ENCODE data around the gene PARD3.

Gene PARD3

DNA sequence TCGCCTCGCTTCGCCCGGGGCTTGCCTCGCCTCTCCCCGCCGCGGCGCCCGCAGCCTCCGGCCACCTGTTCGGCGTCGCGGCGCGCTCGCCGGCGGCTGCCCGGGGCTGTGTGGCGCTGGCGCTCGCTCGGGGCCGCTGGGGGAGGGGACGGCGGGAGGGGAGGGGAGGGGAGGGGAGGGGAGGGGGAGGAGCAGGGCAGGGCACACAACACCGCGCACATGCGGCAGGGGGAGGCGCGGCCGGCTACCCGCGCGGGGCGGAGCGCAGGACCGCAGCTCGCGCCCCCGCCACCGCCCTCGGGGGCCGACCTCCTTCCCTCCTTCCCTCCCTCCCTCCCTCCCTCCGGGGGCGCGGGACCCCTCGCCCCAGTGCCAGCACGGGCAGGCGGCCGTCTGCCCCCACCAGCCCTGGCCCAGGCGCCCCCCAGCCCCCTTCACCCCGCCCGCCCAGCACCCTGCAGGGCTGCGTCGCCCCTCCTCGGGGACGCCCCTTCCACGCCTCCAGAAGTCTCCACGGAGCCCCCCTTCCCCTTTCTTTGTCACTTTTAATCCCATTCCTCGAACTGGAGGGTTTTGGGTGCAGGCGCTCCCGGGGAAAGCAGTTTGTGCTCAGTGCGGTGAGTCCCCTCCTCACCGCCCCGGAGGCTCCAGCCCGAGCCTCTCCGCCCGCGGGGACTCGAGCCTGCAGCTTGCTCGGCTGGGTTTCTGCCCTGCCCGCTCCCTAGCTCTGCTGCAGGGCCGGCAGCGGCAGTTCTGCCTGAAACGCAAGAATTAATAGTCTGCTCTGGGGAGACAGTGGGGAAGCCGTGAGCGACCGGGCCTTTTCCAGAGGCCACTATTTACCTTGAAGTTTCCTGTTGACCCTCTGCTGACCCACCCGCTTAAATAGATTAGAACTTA is at the start of gene PARD3:
Gene PARD3 (minus strand): TSS at position 112 of the 900 bp plus-strand sequence. CDS start 301 bp downstream, outside the sequence.
- H3K9me3 ChIP-seq (ENCODE audit: control insufficient read depth in 2 of 2, low read length in 2 of 2), result no peaks in the 10 kb centered on the region
- peak within 1 kb of the TSS; percentile 81 for H3K27ac ChIP-seq (ENCODE audit: low read length)
- peak within 1 kb of the TSS; percentile 75 to 81 for H3K9ac ChIP-seq (ENCODE audit: low read length in 2 of 2)
- H3K27me3 ChIP-seq (ENCODE audit: control insufficient read depth in 1 of 2, insufficient read depth in 2 of 2, low read length in 2 of 2), result no peaks in the 10 kb centered on the region
- H3K36me3 ChIP-seq (ENCODE audit: control insufficient read depth in 2 of 2, insufficient read depth in 2 of 2, low read length in 2 of 2), result no peaks in the 10 kb centered on the region
- peaks cover 35% of the 10 kb centered on the region for H3K4me1 ChIP-seq (ENCODE audit: control insufficient read depth, insufficient read depth, low read length)
- peak within 1 kb of the TSS; percentile 81 to 86 for H3K4me3 ChIP-seq (ENCODE audit: low read length in 2 of 2)

- no peaks in the 10 kb centered on the region for H3K9me3 ChIP-seq (ENCODE audit: control insufficient read depth in 2 of 2, low read length in 2 of 2)
- H3K27me3 ChIP-seq (ENCODE audit: control insufficient read depth in 1 of 2, insufficient read depth in 2 of 2, low read length in 2 of 2), result no peaks in the 10 kb centered on the region
- no peak overlapping the region for H3K27ac ChIP-seq (ENCODE audit: low read length)
- H3K9ac ChIP-seq (ENCODE audit: low read length in 2 of 2), result no peak overlapping the region
- H3K4me3 ChIP-seq (ENCODE audit: low read length in 2 of 2), result peak overlapping the region in 1 of 2 donors; percentile 9
- no peaks in the 10 kb centered on the region for H3K36me3 ChIP-seq (ENCODE audit: control insufficient read depth in 2 of 2, insufficient read depth in 2 of 2, low read length in 2 of 2)
- H3K4me1 ChIP-seq (ENCODE audit: control insufficient read depth, insufficient read depth, low read length), result peaks cover 4% of the 10 kb centered on the region
Observed at GRCh38 chr10:34864149-34865067, 49.3 kb upstream of the PARD3 start.

- no peak overlapping the region for H3K9ac ChIP-seq (ENCODE audit: low read length in 2 of 2)
- no peaks in the 10 kb centered on the region for H3K36me3 ChIP-seq (ENCODE audit: control insufficient read depth in 2 of 2, insufficient read depth in 2 of 2, low read length in 2 of 2)
- H3K27me3 ChIP-seq (ENCODE audit: control insufficient read depth in 1 of 2, insufficient read depth in 2 of 2, low read length in 2 of 2), result no peaks in the 10 kb centered on the region
- H3K4me3 ChIP-seq (ENCODE audit: low read length in 2 of 2), result no peak overlapping the region
- peaks cover 4% of the 10 kb centered on the region for H3K4me1 ChIP-seq (ENCODE audit: control insufficient read depth, insufficient read depth, low read length)
- no peaks in the 10 kb centered on the region for H3K9me3 ChIP-seq (ENCODE audit: control insufficient read depth in 2 of 2, low read length in 2 of 2)
- no peak overlapping the region for H3K27ac ChIP-seq (ENCODE audit: low read length)
Observed at GRCh38 chr10:34862892-34863291, 47.8 kb upstream of the PARD3 start.

- Histone ChIP-seq H3K4me3 (ENCODE audit: low read length in 2 of 2) (peak overlapping the region in 1 of 2 donors; percentile 3), H3K27ac (ENCODE audit: low read length) (no peak overlapping the region), H3K9me3 (ENCODE audit: control insufficient read depth in 2 of 2, low read length in 2 of 2) (no peaks in the 10 kb centered on the region), H3K27me3 (ENCODE audit: control insufficient read depth in 1 of 2, insufficient read depth in 2 of 2, low read length in 2 of 2) (no peaks in the 10 kb centered on the region), H3K4me1 (ENCODE audit: control insufficient read depth, insufficient read depth, low read length) (peaks cover 4% of the 10 kb centered on the region), H3K9ac (ENCODE audit: low read length in 2 of 2) (no peak overlapping the region), H3K36me3 (ENCODE audit: control insufficient read depth in 2 of 2, insufficient read depth in 2 of 2, low read length in 2 of 2) (no peaks in the 10 kb centered on the region)
Observed at GRCh38 chr10:34861293-34862021, 46.4 kb upstream of the PARD3 start.

GRCh38 chr10:34859170-34859569 is 44.1 kb upstream of the PARD3 start:
- Histone ChIP-seq H3K4me1 (ENCODE audit: control insufficient read depth, insufficient read depth, low read length) (peaks cover 6% of the 10 kb centered on the region), H3K9me3 (ENCODE audit: control insufficient read depth in 2 of 2, low read length in 2 of 2) (no peaks in the 10 kb centered on the region), H3K27ac (ENCODE audit: low read length) (no peak overlapping the region), H3K27me3 (ENCODE audit: control insufficient read depth in 1 of 2, insufficient read depth in 2 of 2, low read length in 2 of 2) (no peaks in the 10 kb centered on the region), H3K36me3 (ENCODE audit: control insufficient read depth in 2 of 2, insufficient read depth in 2 of 2, low read length in 2 of 2) (no peaks in the 10 kb centered on the region), H3K9ac (ENCODE audit: low read length in 2 of 2) (no peak overlapping the region), H3K4me3 (ENCODE audit: low read length in 2 of 2) (no peak overlapping the region)

DNA sequence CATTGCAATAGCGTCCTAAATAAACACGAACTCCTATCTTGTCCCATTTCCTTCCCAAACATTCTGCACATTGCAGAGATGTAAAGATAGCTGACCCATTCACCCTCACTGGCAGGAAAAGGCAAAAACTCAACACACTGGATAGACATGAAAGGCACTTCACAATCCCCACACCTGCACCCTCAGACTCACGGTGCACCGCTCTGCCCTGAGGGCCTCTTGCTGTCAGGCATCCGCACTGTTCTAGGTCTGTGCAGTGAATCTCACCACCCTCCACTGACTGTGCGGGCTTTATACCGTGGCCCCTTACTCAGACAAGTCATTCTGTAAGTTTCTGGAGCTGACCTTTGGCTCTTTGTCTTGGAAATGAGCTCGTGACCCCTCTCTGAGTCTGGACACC is 42.9 kb upstream of the PARD3 start:
- H3K4me1 ChIP-seq (ENCODE audit: control insufficient read depth, insufficient read depth, low read length), result peaks cover 8% of the 10 kb centered on the region
- no peak overlapping the region for H3K27ac ChIP-seq (ENCODE audit: low read length)
- no peak overlapping the region for H3K4me3 ChIP-seq (ENCODE audit: low read length in 2 of 2)
- no peaks in the 10 kb centered on the region for H3K27me3 ChIP-seq (ENCODE audit: control insufficient read depth in 1 of 2, insufficient read depth in 2 of 2, low read length in 2 of 2)
- H3K9ac ChIP-seq (ENCODE audit: low read length in 2 of 2), result no peak overlapping the region
- H3K9me3 ChIP-seq (ENCODE audit: control insufficient read depth in 2 of 2, low read length in 2 of 2), result no peaks in the 10 kb centered on the region
- no peaks in the 10 kb centered on the region for H3K36me3 ChIP-seq (ENCODE audit: control insufficient read depth in 2 of 2, insufficient read depth in 2 of 2, low read length in 2 of 2)

DNA sequence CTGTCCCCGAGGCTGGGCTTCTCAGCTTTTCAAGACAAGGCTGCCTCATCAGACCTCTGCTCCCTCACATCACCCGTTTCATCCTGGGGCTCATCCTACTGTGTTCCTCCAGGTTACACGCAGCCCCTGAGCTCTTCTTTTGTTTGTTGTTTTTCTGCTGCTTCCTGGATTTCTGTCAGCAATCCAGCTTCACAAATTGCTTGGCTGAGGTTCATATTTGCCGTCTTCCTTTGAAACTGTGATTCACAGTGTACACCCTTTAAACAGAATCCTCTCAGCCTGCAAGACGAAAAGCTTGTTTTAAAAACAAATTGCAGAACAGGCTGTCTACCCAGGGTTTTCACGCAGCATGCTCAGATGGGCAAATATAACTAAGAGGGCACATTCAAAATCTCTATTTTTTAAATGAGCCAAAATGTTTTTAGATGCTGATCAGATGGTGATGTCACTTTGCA is 39.1 kb upstream of the PARD3 start:
- H3K4me3 ChIP-seq (ENCODE audit: low read length in 2 of 2), result peak overlapping the region in 1 of 2 donors; percentile 40
- no peaks in the 10 kb centered on the region for H3K9me3 ChIP-seq (ENCODE audit: control insufficient read depth in 2 of 2, low read length in 2 of 2)
- no peaks in the 10 kb centered on the region for H3K36me3 ChIP-seq (ENCODE audit: control insufficient read depth in 2 of 2, insufficient read depth in 2 of 2, low read length in 2 of 2)
- H3K4me1 ChIP-seq (ENCODE audit: control insufficient read depth, insufficient read depth, low read length), result peaks cover 4% of the 10 kb centered on the region
- H3K9ac ChIP-seq (ENCODE audit: low read length in 2 of 2), result no peak overlapping the region
- no peak overlapping the region for H3K27ac ChIP-seq (ENCODE audit: low read length)
- H3K27me3 ChIP-seq (ENCODE audit: control insufficient read depth in 1 of 2, insufficient read depth in 2 of 2, low read length in 2 of 2), result no peaks in the 10 kb centered on the region

DNA sequence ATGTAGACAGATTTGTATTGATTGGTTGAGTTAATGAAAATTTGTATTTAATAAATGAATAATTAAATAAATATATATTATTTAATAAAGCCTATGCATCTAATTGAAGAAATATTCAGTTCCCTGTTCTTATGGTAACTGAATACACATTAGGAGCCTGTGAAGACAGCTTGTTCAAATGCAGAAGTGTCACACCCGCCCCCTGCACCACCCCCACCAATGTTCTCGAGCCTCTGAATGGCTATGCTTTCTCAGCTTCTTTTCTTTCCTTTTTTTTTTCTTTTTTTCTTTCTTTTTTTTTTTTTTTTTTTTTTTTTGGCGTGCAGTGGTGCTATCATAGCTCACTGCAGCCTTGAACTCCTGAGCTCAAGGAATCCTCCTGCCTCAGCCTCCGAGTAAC is 38.3 kb upstream of the PARD3 start:
- Histone ChIP-seq H3K4me3 (ENCODE audit: low read length in 2 of 2) (no peak overlapping the region), H3K27ac (ENCODE audit: low read length) (no peak overlapping the region), H3K27me3 (ENCODE audit: control insufficient read depth in 1 of 2, insufficient read depth in 2 of 2, low read length in 2 of 2) (no peaks in the 10 kb centered on the region), H3K9ac (ENCODE audit: low read length in 2 of 2) (no peak overlapping the region), H3K9me3 (ENCODE audit: control insufficient read depth in 2 of 2, low read length in 2 of 2) (no peaks in the 10 kb centered on the region), H3K36me3 (ENCODE audit: control insufficient read depth in 2 of 2, insufficient read depth in 2 of 2, low read length in 2 of 2) (no peaks in the 10 kb centered on the region), H3K4me1 (ENCODE audit: control insufficient read depth, insufficient read depth, low read length) (peaks cover 4% of the 10 kb centered on the region)

DNA sequence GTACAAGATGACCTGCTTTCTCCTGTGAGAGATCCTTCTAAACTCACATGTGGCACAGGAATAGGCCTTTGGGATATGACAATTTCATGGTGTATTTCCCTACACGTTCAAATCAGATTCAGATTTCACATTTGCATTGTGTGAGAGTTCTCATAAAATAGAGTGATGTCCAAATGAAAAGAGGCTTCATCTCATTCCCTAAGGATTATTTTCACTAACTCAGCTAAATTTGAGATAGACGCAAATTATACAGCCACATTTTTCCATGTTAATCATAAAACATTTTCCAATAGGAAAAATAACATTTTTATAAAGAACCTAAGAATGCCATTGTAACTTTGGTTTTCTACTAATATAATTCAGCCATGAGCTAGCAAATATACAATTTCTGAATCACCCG is 35.5 kb upstream of the PARD3 start:
- H3K4me1 ChIP-seq (ENCODE audit: control insufficient read depth, insufficient read depth, low read length), result peaks cover 4% of the 10 kb centered on the region
- no peaks in the 10 kb centered on the region for H3K9me3 ChIP-seq (ENCODE audit: control insufficient read depth in 2 of 2, low read length in 2 of 2)
- H3K9ac ChIP-seq (ENCODE audit: low read length in 2 of 2), result no peak overlapping the region
- H3K4me3 ChIP-seq (ENCODE audit: low read length in 2 of 2), result no peak overlapping the region
- H3K27ac ChIP-seq (ENCODE audit: low read length), result no peak overlapping the region
- H3K27me3 ChIP-seq (ENCODE audit: control insufficient read depth in 1 of 2, insufficient read depth in 2 of 2, low read length in 2 of 2), result no peaks in the 10 kb centered on the region
- no peaks in the 10 kb centered on the region for H3K36me3 ChIP-seq (ENCODE audit: control insufficient read depth in 2 of 2, insufficient read depth in 2 of 2, low read length in 2 of 2)

DNA sequence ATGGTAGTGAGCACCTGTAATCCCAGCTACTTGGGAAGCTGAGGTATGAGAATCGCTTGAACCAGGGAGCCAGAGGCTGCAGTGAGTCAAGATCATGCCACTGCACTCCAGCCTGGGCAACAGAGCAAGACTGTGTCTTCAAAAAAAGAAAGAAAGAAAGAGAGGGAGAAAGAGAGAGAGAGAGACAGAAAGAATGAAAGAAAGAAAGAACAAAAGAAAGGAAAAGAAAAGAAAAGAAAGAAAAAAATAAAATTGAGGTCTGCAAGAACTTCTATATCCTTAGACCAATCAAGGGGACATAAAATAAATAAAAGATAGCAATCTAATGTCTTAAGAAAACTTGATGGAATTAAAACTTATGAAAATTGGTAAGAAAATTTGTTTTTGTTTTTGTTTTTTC is 34.9 kb upstream of the PARD3 start:
- Histone ChIP-seq H3K27ac (ENCODE audit: low read length) (no peak overlapping the region), H3K4me3 (ENCODE audit: low read length in 2 of 2) (no peak overlapping the region), H3K9me3 (ENCODE audit: control insufficient read depth in 2 of 2, low read length in 2 of 2) (no peaks in the 10 kb centered on the region), H3K9ac (ENCODE audit: low read length in 2 of 2) (no peak overlapping the region), H3K36me3 (ENCODE audit: control insufficient read depth in 2 of 2, insufficient read depth in 2 of 2, low read length in 2 of 2) (no peaks in the 10 kb centered on the region), H3K4me1 (ENCODE audit: control insufficient read depth, insufficient read depth, low read length) (peaks cover 4% of the 10 kb centered on the region), H3K27me3 (ENCODE audit: control insufficient read depth in 1 of 2, insufficient read depth in 2 of 2, low read length in 2 of 2) (no peaks in the 10 kb centered on the region)

Measured in stomach smooth muscle (tissue), 2 donors.